GM18861 (cell line): ENCODE data around the gene ENPP6.

Source experiments
- ATAC-seq: cut with Tn5 transposase; IDR thresholded peaks from one replicate; pipeline ENCODE4 v1.9.1; 2021; ENCODE audit not compliant: unreplicated experiment

ENPP6 gene

DNA sequence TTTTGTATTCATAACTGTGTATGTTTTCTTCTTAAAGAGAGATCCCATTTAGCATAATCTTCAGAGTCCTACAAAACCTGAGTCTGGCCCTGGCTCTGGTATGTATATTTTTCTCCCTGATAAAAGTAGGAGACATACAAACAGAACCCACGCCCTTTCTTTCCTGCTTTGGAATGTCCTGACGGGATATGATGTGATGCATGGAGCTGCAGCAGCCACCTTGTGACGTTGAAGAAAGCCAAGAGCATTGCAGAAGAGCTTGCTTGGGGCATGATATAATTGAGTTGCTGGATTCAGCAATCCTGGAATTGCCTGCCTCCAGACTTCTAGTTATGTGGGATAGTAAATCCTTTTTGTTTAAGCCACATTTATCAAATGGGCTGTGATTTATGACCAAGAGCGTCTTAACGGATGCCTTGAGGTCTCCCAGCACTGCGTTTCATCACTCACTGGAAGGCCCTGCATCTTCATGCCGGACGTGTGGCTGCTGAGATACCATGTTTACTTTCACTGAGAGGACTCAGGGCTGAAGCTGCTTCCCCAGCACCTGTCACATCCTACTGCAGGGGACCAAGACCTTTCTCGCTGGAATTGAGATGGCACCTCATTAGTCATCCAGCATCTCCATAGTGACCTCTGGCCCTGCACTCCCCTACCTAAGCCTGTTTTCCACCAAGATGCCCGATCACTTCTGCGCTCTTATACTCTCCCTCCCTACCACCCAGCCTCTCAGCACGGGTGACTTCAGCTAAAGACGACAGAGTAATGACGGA lies 107.0 kb downstream of the ENPP6 start:
- ATAC-seq, result no peak

- no peak for ATAC-seq
Observed at GRCh38 chr4:184108006-184108501, 109.6 kb downstream of the ENPP6 start.

DNA sequence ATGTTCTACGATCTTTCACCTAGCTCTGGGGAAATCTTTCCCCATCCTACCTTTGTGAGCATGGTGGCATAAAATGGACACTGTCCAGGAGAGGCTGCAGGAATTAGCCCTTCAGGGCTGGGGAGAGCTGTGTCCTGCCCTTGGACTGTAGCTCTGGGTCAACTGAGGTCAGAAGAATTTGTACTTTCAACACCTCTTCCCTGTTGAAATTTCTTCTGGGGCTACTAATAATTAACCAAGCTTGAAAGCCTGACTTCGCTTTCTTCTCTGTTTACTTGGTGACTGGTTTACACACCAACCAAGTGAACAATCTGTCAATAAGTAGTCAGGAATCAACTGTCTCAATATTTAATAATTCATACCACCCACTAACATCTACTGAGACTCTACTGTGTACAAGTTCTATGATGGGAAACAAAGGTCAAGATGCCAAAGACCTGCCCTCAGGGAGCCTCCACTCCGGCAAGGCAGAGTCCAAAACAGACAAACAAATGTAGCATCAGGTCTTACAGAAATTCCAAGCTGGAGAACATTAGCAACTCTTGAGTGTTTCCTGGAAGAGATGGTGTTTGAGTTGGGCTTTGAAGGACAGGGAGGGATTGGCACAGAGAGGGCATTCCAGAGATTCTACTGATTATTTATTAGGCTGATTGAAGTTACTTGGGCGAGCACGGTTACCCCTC lies 113.1 kb downstream of the ENPP6 start:
- no peak for ATAC-seq

DNA sequence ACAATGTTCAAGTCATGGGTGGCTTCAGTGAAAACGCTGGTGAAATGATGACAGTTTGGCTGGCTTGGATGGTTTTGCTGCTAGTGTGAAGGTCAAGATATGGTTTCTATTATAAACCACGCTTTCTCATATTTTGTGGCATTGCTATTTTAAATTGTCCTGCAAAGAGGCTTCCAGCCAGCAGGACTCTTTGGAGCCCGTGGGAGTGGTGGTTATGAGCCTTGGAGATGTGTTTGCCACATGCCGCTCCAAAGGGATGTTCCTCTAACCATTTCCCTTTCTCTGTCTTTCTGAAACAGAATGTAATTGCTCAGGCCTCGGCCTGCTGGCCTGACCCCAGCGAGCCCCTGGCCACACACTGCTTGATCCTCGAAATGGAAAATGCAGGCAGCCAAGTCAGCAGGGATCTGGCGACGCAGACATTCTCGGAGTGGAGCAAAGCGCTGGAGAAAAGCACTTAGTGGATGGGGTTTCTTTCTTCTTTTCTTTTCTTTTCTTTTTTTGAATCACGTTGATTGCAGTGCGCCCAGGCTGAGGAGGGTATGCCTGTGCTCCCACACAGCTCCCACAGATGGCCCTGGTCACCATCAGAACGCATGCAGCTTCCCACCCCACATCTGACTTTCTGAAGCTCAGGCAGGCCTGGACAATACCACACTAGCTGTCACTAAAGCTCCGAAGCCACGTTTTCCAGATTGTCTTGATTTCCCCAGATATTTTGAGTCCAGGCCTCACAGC lies 114.0 kb downstream of the ENPP6 start:
- ATAC-seq, result no peak

DNA sequence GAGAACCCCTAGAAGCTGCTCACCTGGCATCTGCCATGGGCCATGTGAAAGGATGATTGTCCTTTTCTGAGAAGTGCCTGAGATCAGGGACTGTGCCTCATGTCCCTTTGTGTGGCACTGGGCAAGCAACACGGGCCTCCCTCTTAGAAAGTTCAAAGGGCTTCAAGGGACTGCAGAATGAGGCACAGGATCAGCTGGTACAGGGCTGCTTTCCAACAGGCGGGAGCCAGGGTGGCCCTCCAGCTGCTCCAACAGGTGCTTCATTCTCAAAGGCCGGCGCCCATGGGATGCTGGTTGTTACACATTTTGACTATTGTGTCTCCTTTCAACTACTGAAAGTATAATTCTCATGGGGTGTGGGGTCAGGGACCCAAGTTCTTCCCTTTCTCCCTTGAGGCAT lies 114.7 kb downstream of the ENPP6 start:
- no peak for ATAC-seq

DNA sequence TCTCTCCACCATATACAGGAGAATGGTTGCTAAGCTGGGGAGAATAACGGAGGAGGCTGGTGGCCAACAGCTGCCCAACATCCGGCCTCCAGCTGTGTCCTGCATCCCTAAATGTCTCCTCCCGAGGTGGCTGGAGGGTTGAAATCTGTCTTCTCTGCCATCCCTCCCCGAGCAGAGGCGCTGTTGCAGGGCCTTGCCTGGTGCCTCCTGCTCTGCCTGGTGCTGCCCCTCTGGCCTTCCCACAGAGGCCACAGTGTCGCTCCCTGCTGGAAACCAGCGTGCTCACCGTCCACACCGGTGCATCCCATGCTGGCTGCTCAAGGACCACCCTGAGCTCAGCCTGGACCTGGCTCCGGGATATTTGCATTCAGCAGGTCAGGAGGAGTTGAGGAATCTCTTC lies 115.2 kb downstream of the ENPP6 start:
- ATAC-seq, result no peak

DNA sequence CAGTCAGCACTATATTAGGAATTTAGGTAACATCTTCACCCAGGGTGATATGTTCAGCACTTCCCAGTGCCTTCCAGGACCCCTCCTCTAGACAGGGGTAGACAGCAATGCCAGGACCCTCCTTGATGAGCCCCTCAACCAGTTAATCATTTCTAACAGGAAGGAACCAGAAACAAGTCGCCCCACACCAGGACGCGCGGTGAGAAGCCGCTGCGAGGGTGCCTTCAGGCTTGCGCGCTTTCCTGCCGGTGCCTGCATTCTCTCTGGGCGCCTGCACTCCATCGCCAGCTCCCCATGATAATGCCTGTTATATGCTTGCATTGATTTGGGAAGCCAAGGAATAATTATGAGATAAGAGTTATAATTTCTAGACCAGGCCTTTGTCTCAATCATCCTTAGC lies 116.0 kb downstream of the ENPP6 start:
- no peak for ATAC-seq

- peak; percentile 55 for ATAC-seq
Observed at GRCh38 chr4:184100297-184100885, 117.3 kb downstream of the ENPP6 start.

GRCh38 chr4:184099535-184099966 lies 118.1 kb downstream of the ENPP6 start:
- no peak for ATAC-seq

GRCh38 chr4:184099000-184099399 lies 118.7 kb downstream of the ENPP6 start:
- no peak for ATAC-seq

DNA sequence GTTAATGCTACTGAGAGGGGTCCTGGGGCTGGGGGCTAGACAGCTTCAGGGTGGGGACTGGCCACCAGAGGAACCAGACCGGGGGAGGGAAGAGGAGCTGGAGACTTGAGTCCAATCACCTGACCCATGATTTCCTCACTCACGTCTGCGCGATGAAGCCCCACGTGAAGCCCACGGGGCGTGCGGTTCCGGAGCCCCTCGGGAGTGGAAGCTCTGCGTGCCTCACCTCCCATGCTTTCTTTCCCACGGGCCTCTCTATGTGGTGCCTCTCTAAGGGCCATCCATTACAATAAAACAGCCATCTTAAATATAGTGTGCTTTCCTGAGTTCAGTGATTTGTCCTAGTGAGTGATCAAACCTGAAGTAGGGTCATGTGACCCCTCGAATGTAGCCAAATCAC lies 119.9 kb downstream of the ENPP6 start:
- no peak for ATAC-seq

- no peak for ATAC-seq
Observed at GRCh38 chr4:184097241-184097605, 120.5 kb downstream of the ENPP6 start.

GRCh38 chr4:184096561-184097240 lies 121.0 kb downstream of the ENPP6 start:
- ATAC-seq, result no peak

GRCh38 chr4:184094532-184095159 lies 123.0 kb downstream of the ENPP6 start:
- ATAC-seq, result no peak

DNA sequence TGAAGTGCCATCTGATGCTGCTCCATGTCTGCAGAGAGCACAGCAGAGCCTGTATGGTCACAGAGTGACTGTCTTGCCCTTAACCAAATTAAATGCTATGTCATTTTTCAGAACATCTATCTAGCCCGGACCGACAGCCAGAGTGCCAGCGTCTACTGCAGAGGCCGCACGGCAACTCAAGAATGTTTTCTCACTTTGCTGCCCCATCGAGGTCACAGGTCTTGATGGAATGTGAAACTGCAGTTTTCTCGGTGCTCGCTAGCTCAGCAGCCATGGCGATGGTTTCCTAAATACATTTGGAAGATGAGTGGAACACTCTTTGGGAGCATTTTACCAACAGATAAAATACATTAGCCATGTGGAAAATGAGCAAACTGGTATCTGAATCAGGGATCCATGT lies 125.7 kb downstream of the ENPP6 start:
- ATAC-seq, result no peak

- ATAC-seq, result no peak
Observed at GRCh38 chr4:184090571-184090970, 127.1 kb downstream of the ENPP6 start.

GRCh38 chr4:184080674-184081073 lies 137.0 kb downstream of the ENPP6 start:
- ATAC-seq, result no peak

GRCh38 chr4:184074677-184075388 lies 142.8 kb downstream of the ENPP6 start:
- ATAC-seq, result no peak

DNA sequence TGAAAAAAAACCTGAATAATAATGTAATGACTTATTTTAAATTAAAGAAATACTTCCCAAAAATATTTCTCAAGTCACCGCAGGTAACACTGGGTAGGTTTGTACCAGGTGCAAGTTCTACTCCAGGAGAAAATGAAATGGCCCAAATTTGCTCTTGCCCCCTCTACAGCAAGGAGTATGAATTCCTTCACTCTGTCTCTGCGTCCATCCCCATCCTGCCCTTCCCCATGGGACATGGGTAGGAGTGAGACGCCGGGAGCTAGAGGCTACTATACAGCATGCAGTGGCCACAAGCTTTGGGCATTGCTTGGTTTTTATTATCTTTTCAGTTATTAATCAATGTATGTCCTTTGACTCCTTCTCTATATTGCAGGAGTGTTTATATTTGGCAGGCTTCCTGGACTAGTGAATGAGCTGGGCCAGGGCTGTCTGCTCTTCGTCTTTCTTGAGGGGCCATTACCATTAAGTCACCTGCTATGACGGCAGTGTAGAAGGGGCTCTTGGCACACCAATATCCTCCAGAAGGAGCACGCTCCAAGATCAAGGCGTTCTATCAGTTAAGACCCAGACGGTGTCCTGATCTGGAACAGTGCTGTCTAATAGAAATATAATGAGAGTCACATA lies 149.6 kb downstream of the ENPP6 start:
- no peak for ATAC-seq
